Activated CD8-positive, alpha-beta memory T cell treated with anti-CD3 and anti-CD28 coated beads, Interleukin-2, amount 50 U/mL, for 48 hours (primary cell): ENCODE results near the gene TAF1D.
"Not testable (repeated sequence)": the region's sequence is repeated elsewhere in the genome, so short reads cannot be mapped to it uniquely, and the experiment has no call there.

Experiments
- DNase-seq: peaks from one replicate; pipeline ENCODE4 v3.0.0-alpha.2; 2020

Gene TAF1D

DNA sequence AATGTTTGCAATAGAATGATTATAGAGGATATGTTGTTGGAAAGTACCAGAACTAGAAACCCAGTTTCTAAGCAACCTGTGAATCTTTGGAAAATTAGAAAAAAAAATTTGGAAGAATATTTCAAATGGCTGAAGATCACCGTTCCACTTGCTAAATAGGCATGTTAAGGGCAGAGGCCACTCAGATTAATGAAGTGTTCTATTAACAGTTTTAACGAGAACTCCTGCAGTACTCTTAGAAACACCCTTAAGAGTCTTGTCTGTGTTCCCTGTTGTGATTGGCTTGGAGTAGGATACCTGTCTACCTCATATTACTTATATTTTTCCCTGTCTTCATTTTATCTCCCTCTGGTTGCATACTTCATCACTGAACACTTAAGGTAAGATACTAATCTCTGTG lies 4.8 kb upstream of the TAF1D start:
- no peak for DNase-seq

DNA sequence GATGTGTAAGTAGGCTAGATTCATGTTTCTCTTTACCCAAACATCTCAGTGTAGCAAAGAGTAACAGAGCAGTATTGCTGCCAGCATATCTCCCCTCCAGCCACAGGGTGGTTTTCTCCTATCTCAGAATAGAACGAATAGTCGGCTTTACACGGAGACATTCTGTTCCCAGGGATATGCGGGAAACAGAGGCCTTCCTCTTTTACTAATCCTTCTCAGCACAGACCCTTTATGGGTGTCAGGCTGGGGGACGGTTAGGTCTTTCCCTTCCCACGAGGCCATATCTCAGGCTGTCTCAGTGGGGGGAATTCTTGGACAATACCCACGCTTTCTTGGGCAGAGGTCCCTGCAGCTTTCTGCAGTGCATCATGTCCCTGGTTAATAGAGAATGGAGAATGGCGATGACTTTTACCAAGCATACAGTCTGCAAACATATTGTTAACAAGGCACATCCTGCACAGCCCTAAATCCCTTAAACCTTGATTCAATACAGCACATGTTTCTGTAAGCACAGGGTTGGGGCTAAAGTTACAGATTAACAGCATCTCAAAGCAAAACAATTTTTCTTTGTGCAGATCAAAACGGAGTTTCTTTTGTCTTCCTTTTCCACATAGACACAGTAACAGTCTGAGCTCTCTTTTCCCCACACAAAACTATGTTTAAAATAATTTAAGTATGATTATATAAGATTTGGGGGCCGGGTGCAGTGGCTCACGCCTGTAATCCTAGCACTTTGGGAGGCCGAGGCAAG lies 3.9 kb upstream of the TAF1D start:
- not testable (repeated sequence) for DNase-seq

DNA sequence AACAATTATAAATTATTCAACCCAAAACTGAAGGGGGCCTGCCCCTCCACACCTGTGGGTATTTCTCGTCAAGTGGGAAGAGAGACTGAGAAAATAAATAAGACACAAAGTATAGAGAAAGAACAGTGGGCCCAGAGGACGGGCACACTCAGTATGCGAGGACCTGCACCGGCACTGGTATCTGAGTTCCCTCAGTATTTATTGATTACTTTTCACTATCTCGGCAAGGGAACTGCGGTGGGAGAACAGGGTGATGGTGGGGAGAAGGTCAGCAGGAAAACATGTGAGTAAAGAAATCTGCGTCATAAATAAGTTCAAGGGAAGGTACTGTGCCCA lies 3.3 kb upstream of the TAF1D start:
- DNase-seq, result no peak

DNA sequence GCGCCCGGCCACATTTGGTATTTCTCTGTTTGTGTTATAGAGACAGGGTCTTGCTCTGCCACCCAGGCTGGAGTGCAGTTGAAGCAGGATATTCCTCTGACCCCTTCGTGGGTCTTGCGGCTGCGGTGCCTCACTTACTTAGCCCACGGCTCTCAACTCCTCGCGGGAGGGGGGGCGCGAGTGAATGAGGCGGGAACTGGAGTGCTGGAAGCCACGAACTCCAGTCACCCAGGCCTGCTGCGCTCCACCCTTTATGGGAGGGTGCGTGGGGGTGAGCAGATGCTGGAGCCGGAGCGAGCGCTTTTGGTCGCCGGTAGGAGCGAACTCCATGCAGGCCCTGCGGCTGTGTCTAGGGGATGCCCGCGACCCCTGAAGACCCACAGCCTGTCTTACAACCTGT lies 2.0 kb upstream of the TAF1D start:
- no peak for DNase-seq

DNA sequence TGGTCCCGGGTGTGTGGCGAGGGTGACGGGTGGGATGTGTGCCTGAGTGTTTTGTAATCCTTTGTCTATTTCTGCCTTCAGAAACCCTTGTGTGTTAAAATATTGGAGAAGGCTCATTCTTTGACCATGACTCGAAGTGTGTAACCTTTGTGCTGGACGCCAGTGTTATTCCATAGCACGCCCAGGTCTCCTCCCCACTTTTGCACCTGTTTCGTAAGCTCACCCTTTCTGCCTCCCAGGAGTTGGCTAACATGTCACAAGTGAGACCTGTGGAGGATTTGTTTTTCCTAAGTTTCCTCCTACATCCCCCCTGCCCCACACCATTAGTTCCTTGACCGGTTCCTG lies 559 bp upstream of the TAF1D start:
- DNase-seq, result no peak

DNA sequence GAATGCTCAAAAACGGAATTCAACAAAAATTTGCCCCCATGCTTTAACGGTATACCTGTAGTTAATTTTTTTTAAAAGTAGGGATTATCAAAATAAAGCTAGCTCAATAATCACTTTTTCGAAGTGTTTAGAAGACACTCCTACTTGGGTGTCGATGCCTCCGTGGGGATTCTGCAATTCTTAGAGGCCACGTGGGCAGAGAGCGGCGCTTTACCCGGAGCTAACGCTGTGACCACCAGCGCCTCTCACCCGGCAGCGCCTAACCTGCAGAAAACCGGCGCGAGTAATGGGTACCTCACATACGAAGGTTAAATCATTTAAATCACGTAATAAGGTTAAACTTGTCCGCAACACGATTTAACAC lies 583 bp downstream of the TAF1D start:
- DNase-seq, result peak; percentile 87

DNA sequence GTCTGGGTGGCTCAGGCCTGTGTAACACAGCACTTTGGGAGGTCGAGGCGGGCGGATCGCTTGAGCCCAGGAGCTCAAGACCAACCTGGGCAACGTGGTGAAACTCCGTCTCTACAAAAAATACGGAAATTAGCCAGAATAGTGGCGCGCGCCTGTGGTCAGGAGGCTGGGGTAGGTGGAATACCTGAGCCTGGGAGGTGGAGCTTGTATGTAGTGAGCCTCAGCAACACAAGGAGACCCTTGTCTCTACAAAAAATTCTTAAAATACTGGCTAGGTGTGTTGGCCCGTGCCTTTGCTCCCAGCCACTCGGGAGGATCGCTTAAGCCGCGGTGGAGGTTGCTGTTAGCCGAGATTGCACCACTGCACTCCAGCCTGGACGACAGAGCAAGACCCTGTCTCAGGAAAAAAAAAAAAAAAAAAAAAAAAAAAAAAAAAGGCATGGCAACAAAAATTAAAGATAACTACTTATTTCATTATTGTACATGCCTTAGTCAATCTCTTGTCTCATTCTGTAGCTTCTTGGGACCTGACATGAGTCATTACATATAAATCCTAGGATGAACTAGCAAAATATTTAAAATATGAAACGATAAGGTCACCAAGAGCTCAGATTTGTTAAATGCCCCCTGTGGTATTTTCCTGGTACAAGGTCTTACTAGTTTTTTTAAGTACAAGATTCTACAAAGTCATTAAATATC lies 1.1 kb downstream of the TAF1D start:
- peak; percentile 76 for DNase-seq

DNA sequence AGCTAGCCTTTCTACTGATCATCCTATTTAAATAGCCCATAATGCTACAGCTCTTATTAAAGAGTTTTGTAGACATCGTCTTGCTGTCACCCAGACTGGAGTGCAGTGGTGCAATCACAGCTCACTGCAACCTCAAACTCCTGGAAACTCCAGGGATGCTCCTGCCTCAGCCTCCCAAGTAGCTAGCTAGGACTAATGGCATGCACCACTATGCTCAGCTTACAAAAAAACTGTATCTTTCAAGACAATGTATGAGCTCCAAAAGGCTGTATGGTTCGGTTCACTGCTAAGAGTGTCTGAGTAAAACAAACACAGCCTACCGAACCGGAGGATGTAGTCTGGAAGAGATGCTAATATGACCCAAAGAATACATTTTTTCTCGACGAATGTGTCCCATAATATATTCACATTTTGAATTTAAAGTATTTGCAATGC lies 2.6 kb downstream of the TAF1D start:
- DNase-seq, result no peak

- DNase-seq, result no peak
Measured at GRCh38 chr11:93737904-93738612, 3.2 kb downstream of the TAF1D start.

DNA sequence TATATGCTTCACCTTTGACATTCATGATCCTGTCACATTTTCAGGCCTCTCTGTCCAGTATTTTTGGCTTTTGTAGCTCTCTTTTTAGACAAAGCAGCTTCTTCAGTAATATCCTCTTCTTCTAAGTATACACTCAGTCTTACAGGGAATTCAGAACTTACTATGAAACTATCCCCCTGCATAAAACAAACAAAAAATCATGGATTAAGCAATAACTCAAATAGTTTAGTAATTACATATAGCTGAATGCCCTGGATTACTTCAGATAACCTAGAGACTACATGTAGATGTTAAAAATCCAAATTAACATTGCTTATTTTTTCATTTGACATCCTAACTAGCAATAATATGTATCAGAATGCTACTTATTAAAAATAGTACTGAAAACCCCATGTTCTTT lies 5.2 kb downstream of the TAF1D start:
- no peak for DNase-seq

DNA sequence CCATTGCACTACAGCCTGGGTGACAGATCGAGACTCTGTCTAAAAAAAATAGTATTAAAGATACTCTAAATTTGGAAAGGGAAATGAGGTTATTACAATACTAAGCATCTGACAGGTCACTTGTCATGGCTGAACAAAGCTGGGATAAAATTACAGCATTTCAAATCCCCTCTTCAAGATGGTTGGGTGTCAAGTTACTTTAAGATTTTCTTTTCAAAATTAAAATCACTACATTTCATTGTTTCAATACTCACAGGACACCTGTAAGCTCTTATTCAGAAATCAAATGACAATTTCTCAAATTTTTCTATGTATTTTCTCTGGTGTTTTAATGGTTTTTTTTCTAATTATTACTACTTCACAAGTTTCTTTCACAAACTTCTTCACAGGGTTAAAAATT lies 5.7 kb downstream of the TAF1D start:
- DNase-seq, result no peak

- DNase-seq, result no peak
Measured at GRCh38 chr11:93734427-93735222, 6.7 kb downstream of the TAF1D start.

- no peak for DNase-seq
Measured at GRCh38 chr11:93733474-93733873, 7.8 kb downstream of the TAF1D start.

- DNase-seq, result no peak
Measured at GRCh38 chr11:93732237-93732892, 8.9 kb downstream of the TAF1D start.

- no peak for DNase-seq
Measured at GRCh38 chr11:93730108-93731107, 10.9 kb downstream of the TAF1D start.

DNA sequence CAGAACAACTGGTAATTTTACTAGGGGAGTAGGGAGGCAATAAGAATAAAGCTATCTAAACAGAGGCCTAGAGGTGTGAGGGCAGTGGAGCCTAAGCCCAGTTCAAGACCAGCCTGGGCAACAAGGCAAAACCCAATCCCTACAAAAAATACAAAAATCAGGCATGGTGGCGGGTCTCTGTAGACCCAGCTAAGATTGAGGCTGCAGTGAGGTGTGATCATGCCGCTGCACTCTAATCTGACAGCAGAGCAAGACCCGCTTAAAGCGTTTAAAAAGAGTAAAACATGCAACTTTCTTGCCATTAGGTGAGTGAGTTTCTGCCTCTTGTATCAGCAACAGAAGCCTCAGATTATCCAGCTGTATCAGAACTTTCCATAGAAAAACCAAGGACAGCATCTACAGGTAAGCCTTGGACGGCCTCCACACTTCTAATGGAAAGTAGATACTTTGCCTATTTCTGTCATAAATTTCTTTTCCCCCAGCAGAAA lies 12.1 kb downstream of the TAF1D start:
- no peak for DNase-seq

GRCh38 chr11:93728792-93729128 lies 12.5 kb downstream of the TAF1D start:
- no peak for DNase-seq

DNA sequence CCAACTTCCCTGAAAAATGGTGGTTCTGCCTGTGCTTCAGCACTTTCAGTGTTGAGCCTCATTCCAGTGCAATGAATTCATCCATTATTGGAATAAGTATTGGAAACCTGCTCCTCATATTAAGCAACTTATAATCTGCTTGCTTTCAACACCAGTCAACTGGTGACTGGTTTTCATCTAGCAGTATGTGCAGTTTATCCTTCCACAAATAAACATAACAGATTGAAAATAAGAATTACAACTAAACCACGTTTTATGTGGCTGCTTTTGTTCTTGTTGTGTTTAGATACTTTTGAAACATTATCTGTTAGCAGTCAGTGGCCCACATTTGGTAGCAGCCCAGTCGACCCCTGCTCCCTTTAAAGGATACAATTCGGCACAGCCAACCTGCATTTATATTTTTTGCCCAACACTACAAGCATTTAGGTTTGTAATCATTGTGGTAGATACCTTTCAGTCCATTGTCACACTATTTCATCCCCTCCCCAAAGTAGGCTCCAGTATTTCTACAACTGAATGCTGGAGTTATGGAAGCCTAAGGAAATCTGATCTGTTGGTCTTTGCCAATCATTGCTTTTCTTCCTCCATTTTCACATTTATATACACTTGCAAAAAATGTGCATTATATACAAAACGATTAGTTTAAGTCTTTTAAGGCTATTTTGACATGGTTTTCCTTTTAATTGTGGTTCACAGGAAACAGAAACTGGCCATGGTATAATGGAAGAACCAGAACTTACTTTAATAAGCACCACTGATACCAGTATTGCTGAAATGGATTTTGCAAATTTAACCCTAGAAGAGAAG lies 13.1 kb downstream of the TAF1D start:
- no peak for DNase-seq

DNA sequence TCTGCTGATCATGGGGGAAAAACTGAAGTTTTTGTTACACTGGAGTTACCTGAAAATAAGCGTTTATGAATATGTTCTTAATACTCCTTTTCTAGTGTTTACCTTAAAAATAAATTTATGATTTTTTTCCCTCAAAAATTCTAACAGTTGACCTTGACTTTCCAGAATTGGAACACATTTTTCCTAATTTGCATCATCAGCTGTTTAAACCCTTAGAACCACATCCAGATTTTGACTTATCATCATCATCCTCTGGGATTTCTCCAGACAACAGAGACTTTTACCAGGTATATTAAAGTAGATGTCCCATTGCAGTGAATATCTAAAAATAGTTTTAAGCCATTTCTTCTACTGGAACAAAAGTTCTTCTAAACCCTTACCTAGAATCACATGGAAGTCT lies 17.2 kb downstream of the TAF1D start:
- DNase-seq, result no peak

DNA sequence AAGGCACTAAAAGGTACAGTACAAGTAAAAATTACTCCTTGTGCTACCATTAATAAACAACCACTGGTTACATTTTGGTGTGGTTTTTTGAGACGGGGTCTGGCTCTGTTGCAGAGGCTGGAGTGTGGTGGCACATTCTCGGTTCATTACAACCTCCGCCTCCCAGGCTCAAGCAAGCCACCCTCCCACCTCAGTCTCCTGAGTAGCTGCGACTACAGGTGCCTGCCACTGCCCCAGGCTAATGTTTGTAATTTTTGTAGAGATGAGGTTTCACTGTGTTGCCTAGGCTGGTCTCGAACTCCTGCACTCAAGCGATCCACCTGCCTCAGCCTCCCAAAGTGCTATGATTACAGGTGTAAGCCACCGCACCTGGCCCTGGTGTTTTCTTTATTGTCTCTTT lies 20.8 kb downstream of the TAF1D start:
- no peak for DNase-seq

DNA sequence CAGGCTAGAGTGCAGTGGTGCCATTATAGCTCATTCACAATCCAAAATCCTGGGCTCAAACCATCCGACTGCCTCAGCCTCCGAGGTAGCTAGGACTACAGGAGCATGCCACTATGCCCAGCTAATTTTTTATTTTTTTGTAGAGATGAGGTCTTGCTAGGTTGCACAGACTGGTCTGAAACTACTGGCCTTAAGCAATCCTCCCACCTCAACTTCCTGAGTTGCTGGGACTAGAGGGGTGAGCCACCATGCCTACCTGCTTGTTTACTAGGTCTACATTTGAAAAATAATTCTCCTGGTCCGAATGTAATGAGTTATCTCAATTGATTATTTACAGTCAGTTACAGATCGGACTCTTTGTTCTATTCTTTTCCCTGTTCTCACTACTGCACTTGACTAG lies 22.0 kb downstream of the TAF1D start:
- DNase-seq, result no peak
